SU-DHL-6 (cell line): ENCODE measurements around the gene NAA80.

Source experiments
- EZH2phosphoT487 ChIP-seq: fragments of 200-600 bp; sonication (generic), shearing (Covaris generic); conservative IDR thresholded peaks from 2 replicates; pipeline ENCODE4 v1.6.1; 2018; ENCODE audit warnings: mild to moderate bottlenecking, antibody characterized with exemption, low read length, moderate library complexity, mixed read lengths
- TF ChIP-seq, protein P1 (sequence below): fragments of 200-600 bp; sonication (generic); IDR thresholded peaks from one replicate; pipeline ENCODE4 v1.5.1; 2017; ENCODE audit warnings: antibody characterized with exemption, mild to moderate bottlenecking, low read length, moderate library complexity; ENCODE audit not compliant: insufficient read depth, poor library complexity, severe bottlenecking

DNA sequence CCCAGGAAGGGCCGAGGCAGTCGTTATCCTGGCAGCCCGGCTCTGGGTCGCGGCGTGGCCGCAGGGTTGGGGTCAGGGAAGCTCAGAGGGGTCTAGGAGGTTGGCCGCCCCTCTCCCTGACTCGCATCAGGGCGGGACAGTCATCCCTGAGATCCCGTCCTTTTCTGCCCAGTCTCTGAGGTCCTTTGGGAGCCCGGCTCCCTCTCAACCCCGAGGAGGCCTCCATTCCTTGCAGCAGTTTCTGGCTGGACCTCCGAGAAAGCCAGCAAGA, 22.8 kb upstream of the NAA80 start:
- TF ChIP-seq, protein P1, sequence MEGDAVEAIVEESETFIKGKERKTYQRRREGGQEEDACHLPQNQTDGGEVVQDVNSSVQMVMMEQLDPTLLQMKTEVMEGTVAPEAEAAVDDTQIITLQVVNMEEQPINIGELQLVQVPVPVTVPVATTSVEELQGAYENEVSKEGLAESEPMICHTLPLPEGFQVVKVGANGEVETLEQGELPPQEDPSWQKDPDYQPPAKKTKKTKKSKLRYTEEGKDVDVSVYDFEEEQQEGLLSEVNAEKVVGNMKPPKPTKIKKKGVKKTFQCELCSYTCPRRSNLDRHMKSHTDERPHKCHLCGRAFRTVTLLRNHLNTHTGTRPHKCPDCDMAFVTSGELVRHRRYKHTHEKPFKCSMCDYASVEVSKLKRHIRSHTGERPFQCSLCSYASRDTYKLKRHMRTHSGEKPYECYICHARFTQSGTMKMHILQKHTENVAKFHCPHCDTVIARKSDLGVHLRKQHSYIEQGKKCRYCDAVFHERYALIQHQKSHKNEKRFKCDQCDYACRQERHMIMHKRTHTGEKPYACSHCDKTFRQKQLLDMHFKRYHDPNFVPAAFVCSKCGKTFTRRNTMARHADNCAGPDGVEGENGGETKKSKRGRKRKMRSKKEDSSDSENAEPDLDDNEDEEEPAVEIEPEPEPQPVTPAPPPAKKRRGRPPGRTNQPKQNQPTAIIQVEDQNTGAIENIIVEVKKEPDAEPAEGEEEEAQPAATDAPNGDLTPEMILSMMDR, result no peak
- no peak for TF ChIP-seq EZH2phosphoT487
